ENCODE results near the gene MINDY4B. TPM values are rescaled to one million over a fixed set of nuclear protein-coding genes. Genes with fewer than 3 reads are reported as not detected.

Gene MINDY4B
- total and polyA plus RNA-seq, 10 of the 15 experiments (the other 5 are each of a cell fraction or from before 2014, with no cell fraction given) = not detected

- no peak overlapping the region for H3K4me2 ChIP-seq (ENCODE audit: control insufficient read depth, insufficient read depth)
- H4K20me1 ChIP-seq (ENCODE audit: control insufficient read depth, insufficient read depth) = no peaks in the 10 kb centered on the region
- intact Hi-C loops (cut with micrococcal nuclease; ENCODE audit: unreplicated experiment) = no loop called here
- ChIA-PET CTCF (no interaction called here), SMC1A (ENCODE audit: uncharacterized antibody, unreplicated experiment) (no interaction called here), RAD21 (ENCODE audit: unreplicated experiment) (no interaction called here), POLR2A (no interaction called here)
- H3K27me3 ChIP-seq (replicated peaks in 1 of 2; ENCODE audit: control insufficient read depth in 2 of 2, insufficient read depth in 2 of 2, low read length in 1 of 2) = no peaks in the 10 kb centered on the region; a peak in 2 of 4 replicates
- no peak for FAIRE-seq
- H3K9ac ChIP-seq (ENCODE audit: control insufficient read depth, insufficient read depth, low read length) = no peak overlapping the region
- no peak overlapping the region for H2AFZ ChIP-seq (ENCODE audit: control insufficient read depth, low read depth, low read length)
- WGBS (ENCODE audit: insufficient coverage, insufficient replicate concordance, low lambda C conversion rate, missing lambda C conversion rate) = 0% methylated on average over 1 of the region's 1 CpG
- in situ Hi-C loops (cut with MboI) = no loop called here
- no peak overlapping the region for H3K4me3 ChIP-seq
- no peaks in the 10 kb centered on the region for H3K79me2 ChIP-seq (ENCODE audit: control insufficient read depth, insufficient read depth, low read length)
- no peak for DNase-seq (ENCODE audit: low read depth, low spot score)
- ATAC-seq = no peak
- no peaks in the 10 kb centered on the region for H3K4me1 ChIP-seq (ENCODE audit: control insufficient read depth, insufficient read depth, low read length)
- no TSS peak for BruUV-seq (replicated peaks)
- H3K36me3 ChIP-seq (ENCODE audit: control insufficient read depth in 2 of 2, insufficient read depth in 2 of 2, low read length in 1 of 2) = no peaks in the 10 kb centered on the region
- H3K27ac ChIP-seq (ENCODE audit: control insufficient read depth, insufficient read depth) = no peak overlapping the region
- H3K9me3 ChIP-seq (replicated peaks; ENCODE audit: control insufficient read depth, insufficient read depth, low read length) = no peaks in the 10 kb centered on the region
- no peak for TF ChIP-seq FOS (IDR thresholded peaks at IDR 0.05; ENCODE audit: borderline replicate concordance, extremely low read depth, insufficient read length)
- no peak for TF ChIP-seq ATF2 (IDR thresholded peaks at IDR 0.05; ENCODE audit: low read length)
- TF ChIP-seq KLF5 (IDR thresholded peaks at IDR 0.05; ENCODE audit: partially characterized antibody) = no peak
- TF ChIP-seq RCOR1 (conservative IDR thresholded peaks at IDR 0.05; ENCODE audit: low read depth, low read length) = no peak
- no peak for TF ChIP-seq POLR2AphosphoS5 (IDR thresholded peaks at IDR 0.05; ENCODE audit: low read length)
- no peak for TF ChIP-seq ELK1 (IDR thresholded peaks at IDR 0.05; ENCODE audit: low read depth, low read length)
- no peak for TF ChIP-seq BCL3 (IDR thresholded peaks at IDR 0.05; ENCODE audit: borderline replicate concordance, insufficient read depth, low read depth, low read length, poor library complexity, severe bottlenecking)
- TF ChIP-seq MYB (IDR thresholded peaks at IDR 0.05; ENCODE audit: borderline replicate concordance, low read depth, low read length) = no peak
- no peak for TF ChIP-seq ZBTB33 (IDR thresholded peaks at IDR 0.05)
- TF ChIP-seq SKIL (IDR thresholded peaks at IDR 0.05; ENCODE audit: low read depth, poor library complexity, severe bottlenecking) = no peak
- no peak for TF ChIP-seq CBX3 (IDR thresholded peaks at IDR 0.05; ENCODE audit: borderline replicate concordance, low read depth)
- TF ChIP-seq ZBTB11 (CRISPR knock-in tag; IDR thresholded peaks at IDR 0.05) = no peak
Measured at GRCh38 chr3:150931745-150932144, 26.5 kb upstream of the MINDY4B start.

Data from GM12878 (cell line).